KMS-11 (cell line): Measurements from ENCODE around the gene ABCA1.

Source experiments
- H2AFZ ChIP-seq: fragments of 200-600 bp; sonication (generic); 2 replicates; pipeline ENCODE4 v1.6.1; 2016; ENCODE audit warnings: antibody characterized with exemption, mixed run types, low read depth
- H3K27ac ChIP-seq: fragments of 200-600 bp; sonication (generic); 2 replicates; pipeline ENCODE4 v1.6.1; 2016; ENCODE audit warnings: mild to moderate bottlenecking, mixed run types
- H3K27me3 ChIP-seq: fragments of 200-600 bp; sonication (generic); 2 replicates; pipeline ENCODE4 v1.6.1; 2017; ENCODE audit warnings: mild to moderate bottlenecking, low read depth, mixed run types, moderate library complexity; ENCODE audit not compliant: insufficient read depth
- H3K36me3 ChIP-seq: fragments of 200-600 bp; sonication (generic); 2 replicates; pipeline ENCODE4 v1.6.1; 2017; ENCODE audit warnings: mild to moderate bottlenecking, mixed run types; ENCODE audit not compliant: insufficient read depth
- H3K4me1 ChIP-seq: fragments of 200-600 bp; sonication (generic); 2 replicates; pipeline ENCODE4 v1.6.1; 2016; ENCODE audit warnings: mild to moderate bottlenecking, low read depth, mixed run types; ENCODE audit not compliant: poor library complexity, severe bottlenecking
- H3K4me2 ChIP-seq: fragments of 200-600 bp; sonication (generic); 2 replicates; pipeline ENCODE4 v1.7.0; 2016; ENCODE audit warnings: mild to moderate bottlenecking, mixed run types
- H3K4me3 ChIP-seq: fragments of 200-600 bp; sonication (generic); IDR thresholded peaks from 2 replicates; pipeline ENCODE4 v1.6.1; 2017; ENCODE audit warnings: low read depth, low read length, mixed read lengths; ENCODE audit not compliant: insufficient read depth
- H3K79me2 ChIP-seq: fragments of 200-600 bp; sonication (generic); 2 replicates; pipeline ENCODE4 v1.6.1; 2016; ENCODE audit warnings: low read depth, mixed run types; ENCODE audit not compliant: insufficient read depth
- H3K9ac ChIP-seq: fragments of 200-600 bp; sonication (generic); 2 replicates; pipeline ENCODE4 v1.6.1; 2016; ENCODE audit warnings: mild to moderate bottlenecking, mixed run types
- H4K20me1 ChIP-seq: fragments of 200-600 bp; sonication (generic); 2 replicates; pipeline ENCODE4 v1.6.1; 2016; ENCODE audit warnings: mild to moderate bottlenecking, mixed run types; ENCODE audit not compliant: insufficient read depth
- CTCF ChIP-seq: fragments of 200-600 bp; sonication (generic); conservative IDR thresholded peaks from 2 replicates; pipeline ENCODE4 v1.6.1; 2017; ENCODE audit warnings: low read depth, mild to moderate bottlenecking, antibody characterized with exemption, low read length, moderate library complexity, mixed read lengths

The ABCA1 gene

DNA sequence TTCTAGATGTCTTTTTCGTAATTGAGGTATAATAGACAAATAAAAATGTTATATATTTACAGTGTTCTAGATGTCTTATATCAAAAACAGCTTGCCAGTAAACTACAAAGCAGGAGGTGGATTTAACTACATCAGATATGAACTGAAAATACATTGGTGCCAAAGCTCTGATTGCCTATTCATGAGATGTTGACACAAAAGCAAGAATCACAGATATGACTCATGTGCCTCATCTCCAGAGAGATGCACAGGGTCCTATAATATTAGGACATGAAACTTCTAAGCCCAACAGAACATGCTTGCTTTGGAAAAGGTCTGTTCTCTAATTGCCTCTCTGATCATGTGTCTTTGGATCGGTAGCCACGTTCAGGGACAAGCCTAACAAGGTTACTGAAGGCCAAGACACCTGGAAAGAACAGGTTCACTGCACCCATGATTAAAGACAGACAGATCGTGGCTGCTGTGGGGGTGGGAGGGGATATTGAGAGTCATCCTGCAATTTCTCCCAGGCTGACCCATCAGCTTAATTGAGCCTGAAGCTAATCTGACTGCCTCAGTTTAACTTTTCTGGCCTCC is 16.8 kb downstream of the ABCA1 start:
- H3K4me3 ChIP-seq = no peak overlapping the region
- no peak overlapping the region for H3K27ac ChIP-seq
- TF ChIP-seq CTCF = no peak
- no peaks in the 10 kb centered on the region for H3K27me3 ChIP-seq
- peaks cover 73% of the 10 kb centered on the region; the same call in 1 of the 2 replicates for H3K79me2 ChIP-seq
- H4K20me1 ChIP-seq = no peaks in the 10 kb centered on the region
- H2AFZ ChIP-seq = no peak overlapping the region
- H3K9ac ChIP-seq = no peak overlapping the region
- H3K4me1 ChIP-seq = peaks cover 8% of the 10 kb centered on the region
- no peak overlapping the region for H3K4me2 ChIP-seq
- H3K36me3 ChIP-seq = no peaks in the 10 kb centered on the region

DNA sequence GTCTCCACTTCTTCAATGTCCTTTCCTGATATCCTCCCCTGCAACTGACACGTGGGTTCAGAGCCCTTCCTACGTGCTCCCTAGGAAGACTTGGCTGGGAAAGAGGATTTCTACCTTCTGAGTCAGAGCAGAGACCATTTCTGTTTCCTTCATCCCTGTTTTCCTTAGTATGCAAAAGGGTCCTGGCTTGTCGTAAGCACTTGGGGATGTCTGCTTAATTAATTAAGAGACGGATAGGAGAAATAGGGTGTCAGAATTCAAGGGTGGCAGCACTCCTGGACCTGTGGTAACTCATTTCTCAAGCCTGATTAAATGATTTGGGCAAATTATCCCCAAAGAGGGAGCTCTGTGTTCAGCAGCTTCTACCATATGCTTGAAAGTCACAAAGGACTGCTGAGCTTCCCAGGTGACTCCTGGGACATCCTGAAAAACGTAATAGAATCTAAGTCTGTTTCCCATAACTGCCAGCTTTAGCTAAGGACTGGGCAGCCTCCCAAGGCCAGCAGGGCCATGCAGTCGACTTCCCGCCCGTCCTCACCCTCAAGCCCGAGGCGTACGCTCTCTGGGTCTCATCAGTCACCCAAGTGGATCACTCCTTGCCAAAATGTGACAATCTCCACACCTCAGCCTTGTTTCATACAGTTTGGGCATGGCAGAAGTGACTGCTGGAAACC is 20.5 kb downstream of the ABCA1 start:
- no peaks in the 10 kb centered on the region for H4K20me1 ChIP-seq
- no peak overlapping the region for H3K4me3 ChIP-seq
- no peak for TF ChIP-seq CTCF
- H3K79me2 ChIP-seq = peaks cover 53% of the 10 kb centered on the region; the same call in 1 of the 2 replicates
- H3K27ac ChIP-seq = no peak overlapping the region
- no peaks in the 10 kb centered on the region for H3K27me3 ChIP-seq
- H2AFZ ChIP-seq = no peak overlapping the region
- H3K36me3 ChIP-seq = no peaks in the 10 kb centered on the region
- H3K4me2 ChIP-seq = no peak overlapping the region
- peaks cover 14% of the 10 kb centered on the region for H3K4me1 ChIP-seq
- no peak overlapping the region for H3K9ac ChIP-seq

DNA sequence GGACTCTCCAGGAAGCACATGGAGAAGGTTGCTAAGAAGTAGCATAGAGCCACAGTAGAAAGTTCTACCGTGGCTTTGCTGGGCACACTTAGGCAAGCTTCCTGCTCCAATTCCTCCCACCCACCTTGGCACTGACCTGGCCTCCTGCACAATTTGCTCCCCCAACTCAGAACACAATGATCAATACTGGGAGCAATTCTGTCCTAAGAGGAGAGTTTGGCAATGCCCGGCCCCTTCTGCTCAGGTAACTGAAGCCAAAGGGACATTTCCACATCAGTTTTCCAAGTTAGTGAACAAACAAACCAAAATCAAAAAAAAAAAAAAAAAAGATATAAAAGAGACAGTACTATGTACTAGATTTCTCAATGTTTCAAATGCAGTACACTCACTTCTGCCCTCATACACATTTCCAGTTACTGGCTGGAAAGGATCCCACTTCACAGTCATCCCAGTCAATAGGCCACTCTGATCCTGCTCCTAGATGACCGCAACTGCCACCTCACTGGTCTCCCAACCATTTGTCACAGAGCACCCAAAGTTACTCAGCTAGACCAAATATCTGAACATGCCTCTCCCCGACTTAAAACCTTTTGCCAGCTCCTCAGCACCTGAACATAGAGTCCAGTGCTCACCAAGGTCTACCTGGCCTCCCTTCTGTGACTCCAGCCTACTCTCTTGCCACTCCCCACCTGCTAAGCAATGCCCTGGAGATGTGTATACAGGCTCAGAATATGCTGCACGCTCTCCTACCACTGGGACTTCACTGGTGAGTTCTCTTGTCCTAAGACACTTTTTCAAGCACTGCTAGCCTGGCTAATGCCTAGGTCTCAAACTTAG is 21.3 kb downstream of the ABCA1 start:
- no peak overlapping the region for H3K4me2 ChIP-seq
- no peak overlapping the region for H3K27ac ChIP-seq
- H3K9ac ChIP-seq = no peak overlapping the region
- H4K20me1 ChIP-seq = no peaks in the 10 kb centered on the region
- H3K36me3 ChIP-seq = no peaks in the 10 kb centered on the region
- H3K27me3 ChIP-seq = no peaks in the 10 kb centered on the region
- peaks cover 45% of the 10 kb centered on the region; the same call in 1 of the 2 replicates for H3K79me2 ChIP-seq
- no peak overlapping the region for H3K4me3 ChIP-seq
- H2AFZ ChIP-seq = no peak overlapping the region
- TF ChIP-seq CTCF = no peak
- peaks cover 13% of the 10 kb centered on the region for H3K4me1 ChIP-seq

GRCh38 chr9:104905931-104906330 is 22.0 kb downstream of the ABCA1 start:
- Histone ChIP-seq H2AFZ (no peak overlapping the region), H3K27me3 (no peaks in the 10 kb centered on the region), H3K4me1 (peaks cover 6% of the 10 kb centered on the region), H3K27ac (no peak overlapping the region), H3K36me3 (no peaks in the 10 kb centered on the region), H3K9ac (no peak overlapping the region), H3K4me3 (no peak overlapping the region), H3K79me2 (peaks cover 38% of the 10 kb centered on the region; the same call in 1 of the 2 replicates), H4K20me1 (no peaks in the 10 kb centered on the region), H3K4me2 (no peak overlapping the region)
- TF ChIP-seq CTCF = no peak
